ENCODE data around the gene SDF4. TPM values are rescaled to one million over a fixed set of nuclear protein-coding genes. Genes with fewer than 3 reads are reported as not detected.
"Not testable (repeated sequence)": the region's sequence is repeated elsewhere in the genome, so short reads cannot be mapped to it uniquely, and the experiment has no call there.

SDF4 gene
- total RNA-seq, 2 experiments from 2014 or later = 142 to 147 TPM

DNA sequence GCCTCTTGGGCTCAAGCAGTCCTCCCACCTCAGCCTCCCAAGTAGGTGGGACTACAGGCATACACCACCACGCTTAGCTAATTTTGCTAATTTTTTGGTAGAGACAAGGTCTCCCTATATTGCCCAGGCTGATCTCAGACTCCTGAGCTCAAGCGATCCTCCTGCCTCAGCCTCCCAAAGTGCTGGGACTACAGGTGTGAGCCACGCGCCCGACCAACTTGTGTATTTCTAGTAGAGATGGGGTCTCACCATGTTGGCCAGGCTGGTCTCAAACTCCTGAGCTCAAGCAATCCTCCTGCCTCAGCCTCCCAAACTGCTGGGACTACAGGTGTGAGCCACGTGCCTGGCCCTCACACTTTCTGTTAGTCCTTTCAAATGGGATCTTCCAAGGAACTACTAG lies 36.1 kb downstream of the SDF4 start:
- CTCF ChIA-PET = interaction anchor here (0.7 to 1.5 kb wide), 2 partner anchors 33 to 79 kb away, joined by 3 to 4 read pairs; no protein-coding TSS in a partner anchor
- POLR2A ChIA-PET = not testable (repeated sequence)

DNA sequence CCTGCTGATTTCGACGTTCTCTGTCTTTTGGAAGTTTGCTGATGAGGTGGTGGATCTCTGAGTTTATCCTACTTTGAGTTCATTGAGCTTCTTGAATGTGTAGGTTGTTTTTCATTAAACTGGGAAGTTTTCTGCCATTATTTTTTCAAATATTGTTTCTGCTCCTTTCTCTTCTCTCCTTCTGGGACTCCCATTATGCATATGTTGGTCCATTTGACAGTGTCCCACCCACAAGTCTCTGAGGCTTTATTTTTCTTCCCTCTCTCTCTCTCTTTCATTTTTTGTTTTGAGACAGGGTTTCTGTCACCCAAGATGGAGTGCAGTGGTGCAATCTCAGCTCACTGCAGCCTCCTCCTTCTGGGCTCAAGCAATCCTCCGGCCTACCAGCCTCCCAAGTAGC lies 37.1 kb downstream of the SDF4 start:
- CTCF ChIA-PET = no interaction called here
- POLR2A ChIA-PET = no interaction called here

DNA sequence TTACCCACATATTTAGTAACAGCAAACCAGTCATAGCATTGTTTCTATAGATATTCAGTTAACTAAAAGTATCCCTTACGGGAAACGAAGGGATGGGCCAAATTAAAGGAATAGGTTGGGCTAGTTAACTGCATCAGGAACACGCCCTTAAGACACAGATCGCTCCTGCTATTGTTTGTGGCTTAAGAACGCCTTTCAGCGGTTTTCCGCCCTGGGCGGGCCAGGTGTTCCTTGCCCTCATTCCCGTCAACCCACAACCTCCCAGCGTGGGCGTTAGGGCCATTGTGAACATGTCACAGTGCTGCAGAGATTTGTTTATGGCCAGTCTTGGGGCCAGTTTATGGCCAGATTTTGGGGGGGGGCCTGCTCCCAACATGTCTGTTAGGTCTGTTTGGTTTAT lies 40.1 kb downstream of the SDF4 start:
- CTCF ChIA-PET = no interaction called here
- POLR2A ChIA-PET = no interaction called here

GRCh38 chr1:1189111-1189510 lies 42.7 kb downstream of the SDF4 start:
- POLR2A ChIA-PET = no interaction called here
- CTCF ChIA-PET = interaction anchor here (1.2 kb wide), 1 partner anchor 67 kb away, joined by 4 read pairs; no protein-coding TSS in a partner anchor

DNA sequence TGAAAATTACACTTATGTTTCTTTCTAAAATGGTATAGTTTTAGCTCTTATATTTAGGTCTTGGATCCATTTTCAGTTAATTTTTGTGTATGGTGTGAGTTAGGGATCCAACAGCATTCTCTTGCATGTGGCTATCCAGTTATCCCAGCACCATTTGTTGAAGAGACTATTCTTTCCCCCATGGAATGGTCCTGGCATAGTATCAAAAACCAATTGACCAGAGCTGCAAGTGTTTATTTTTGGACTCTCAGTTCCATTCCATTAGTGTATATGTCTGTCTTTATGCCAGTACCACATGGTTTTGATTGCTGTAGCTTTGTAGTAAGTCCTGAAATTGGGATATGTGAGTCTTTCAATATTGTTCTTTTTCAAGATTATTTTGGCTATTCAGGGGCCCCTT lies 43.9 kb downstream of the SDF4 start:
- CTCF ChIA-PET = interaction anchor here (0.7 to 1.2 kb wide), 2 partner anchors 63 to 66 kb away, joined by 3 to 4 read pairs; no protein-coding TSS in a partner anchor
- POLR2A ChIA-PET = interaction anchor here (0.7 kb wide), 1 partner anchor 25 kb away, joined by 4 read pairs; no protein-coding TSS in a partner anchor

DNA sequence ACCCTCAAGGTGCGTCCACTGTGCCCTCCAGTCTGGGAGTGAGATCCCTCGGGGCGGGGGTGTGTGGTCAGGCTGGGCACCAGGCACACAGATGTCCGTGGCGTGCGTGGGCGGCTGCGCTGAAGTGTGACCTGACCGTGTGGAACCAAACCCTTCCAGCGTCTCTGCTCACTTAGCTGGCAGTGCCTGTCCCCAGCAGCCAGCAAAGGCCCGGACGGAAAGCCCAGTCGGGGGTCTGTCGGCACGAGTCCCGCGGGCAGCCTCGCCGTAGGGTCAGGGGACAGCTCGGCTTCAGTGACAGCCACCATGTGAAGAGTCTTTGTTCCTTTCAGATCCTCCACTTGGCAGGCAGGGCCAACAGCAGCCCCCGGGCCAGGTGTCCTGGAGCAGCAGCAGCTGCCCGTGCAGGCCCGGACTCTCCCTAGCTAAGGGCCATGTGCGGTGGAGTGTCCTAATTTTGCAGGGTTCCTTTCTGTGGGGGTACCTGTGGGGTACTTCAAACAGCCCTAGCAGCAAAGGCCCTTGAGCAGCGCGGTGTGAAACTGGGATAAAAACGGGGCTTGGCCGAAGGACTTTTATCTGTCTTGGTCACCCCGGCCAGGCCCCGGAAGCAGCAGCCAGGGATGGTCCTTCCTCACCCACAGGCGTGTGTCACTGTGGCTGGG lies 46.6 kb downstream of the SDF4 start:
- ChIA-PET POLR2A (no interaction called here), CTCF (interaction anchor here (1.2 kb wide), 1 partner anchor 20 kb away, joined by 3 read pairs; no protein-coding TSS in a partner anchor)

- ChIA-PET CTCF (no interaction called here), POLR2A (no interaction called here)
These were observed 47.7 kb downstream of the SDF4 start for GRCh38 chr1:1183833-1184775.

GRCh38 chr1:1183221-1183747 lies 48.5 kb downstream of the SDF4 start:
- ChIA-PET POLR2A (no interaction called here), CTCF (no interaction called here)

DNA sequence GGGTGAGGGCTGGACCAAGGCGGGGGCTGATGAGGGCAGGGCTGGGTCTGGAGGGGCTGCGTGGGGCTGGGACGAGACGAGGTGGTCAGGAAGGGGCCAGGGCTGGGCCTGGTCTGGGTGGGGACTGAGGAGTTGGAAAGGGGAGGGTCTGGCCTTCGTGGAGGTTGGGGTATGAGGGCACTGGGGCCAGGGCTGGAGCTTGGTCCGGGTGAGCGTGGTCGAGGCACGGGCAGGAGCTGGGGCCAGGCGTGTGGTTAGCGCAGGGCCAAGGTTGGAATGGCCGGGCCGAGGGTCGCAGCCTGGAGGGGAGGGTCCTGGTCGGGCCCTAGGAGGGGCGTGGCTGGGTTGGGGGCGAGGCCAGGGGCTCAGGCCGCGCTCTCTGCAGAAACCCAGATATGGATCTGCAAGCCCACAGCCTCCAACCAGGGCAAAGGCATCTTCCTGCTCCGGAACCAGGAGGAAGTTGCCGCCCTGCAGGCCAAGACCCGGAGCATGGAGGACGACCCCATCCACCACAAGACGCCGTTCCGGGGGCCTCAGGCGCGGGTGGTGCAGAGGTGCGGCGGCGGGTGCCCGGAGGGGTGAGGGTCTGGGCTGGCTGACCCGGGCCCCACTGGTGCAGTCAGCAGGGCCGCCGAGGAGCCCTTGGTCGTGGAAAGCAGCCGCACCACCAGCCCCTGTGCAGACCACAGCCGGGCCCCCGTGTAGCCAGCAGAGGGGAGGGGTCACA lies 49.1 kb downstream of the SDF4 start:
- CTCF ChIA-PET = no interaction called here
- POLR2A ChIA-PET = no interaction called here

DNA sequence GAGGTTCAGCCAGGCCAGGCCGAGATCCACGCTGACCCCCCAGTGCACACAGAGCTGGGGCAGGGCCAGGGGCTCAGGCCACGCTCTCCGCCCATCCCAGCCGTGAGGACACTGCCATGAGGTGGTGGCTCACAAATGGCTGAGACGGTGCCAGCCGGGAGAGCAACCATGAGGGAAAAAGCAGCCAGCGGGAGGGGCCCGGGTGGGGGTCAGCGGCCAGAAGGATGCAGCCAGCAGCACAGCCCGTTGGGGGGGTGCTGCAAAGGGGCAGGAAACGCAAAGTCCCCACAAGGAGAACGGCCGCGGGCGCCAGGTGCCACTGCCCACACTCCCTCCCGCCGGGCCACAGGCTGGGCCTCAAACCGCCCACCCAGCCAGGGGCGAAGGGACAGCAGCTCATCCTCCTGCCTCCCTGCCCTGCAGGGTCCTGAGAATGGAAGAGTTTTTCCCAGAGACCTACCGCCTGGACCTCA lies 49.8 kb downstream of the SDF4 start:
- POLR2A ChIA-PET = no interaction called here
- CTCF ChIA-PET = no interaction called here

GRCh38 chr1:1181129-1181937 lies 50.5 kb downstream of the SDF4 start:
- POLR2A ChIA-PET = no interaction called here
- CTCF ChIA-PET = no interaction called here

DNA sequence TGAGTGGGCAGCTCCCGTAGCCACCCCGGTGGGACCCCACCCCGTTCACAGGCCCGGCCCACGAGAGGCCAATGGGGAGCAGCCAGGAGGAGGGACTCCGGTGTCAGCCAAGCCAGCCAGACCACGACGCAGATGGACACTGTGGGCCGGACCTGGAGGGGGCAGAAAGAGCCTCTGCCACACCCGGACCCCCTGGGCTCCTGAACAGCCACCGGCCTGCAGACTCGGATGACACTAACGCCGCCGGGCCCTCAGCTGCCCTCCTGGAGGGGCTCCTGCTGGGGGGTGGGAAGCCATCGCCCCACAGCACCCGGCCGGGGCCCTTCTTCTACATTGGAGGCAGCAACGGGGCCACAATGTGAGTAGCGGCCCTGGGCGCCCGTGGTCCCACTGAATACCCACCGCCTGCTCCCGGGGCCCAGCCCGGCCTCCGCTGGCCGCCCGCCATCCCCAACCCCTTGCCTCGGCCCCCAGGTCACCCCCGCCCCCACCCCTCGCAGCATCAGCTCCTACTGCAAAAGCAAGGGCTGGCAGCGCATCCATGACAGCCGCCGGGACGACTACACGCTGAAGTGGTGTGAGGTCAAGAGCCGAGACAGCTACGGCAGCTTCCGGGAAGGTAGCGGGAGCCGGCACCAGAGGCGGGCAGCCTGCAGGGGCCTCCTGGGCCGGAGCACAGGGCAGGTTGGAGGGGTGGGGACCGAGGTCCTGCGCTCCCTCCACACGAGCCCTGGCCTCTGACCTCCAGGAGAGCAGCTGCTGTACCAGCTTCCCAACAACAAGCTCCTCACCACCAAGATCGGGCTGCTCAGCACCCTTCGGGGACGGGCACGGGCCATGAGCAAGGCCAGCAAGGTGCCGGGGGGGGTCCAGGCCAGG lies 51.6 kb downstream of the SDF4 start:
- POLR2A ChIA-PET = no interaction called here
- CTCF ChIA-PET = no interaction called here

DNA sequence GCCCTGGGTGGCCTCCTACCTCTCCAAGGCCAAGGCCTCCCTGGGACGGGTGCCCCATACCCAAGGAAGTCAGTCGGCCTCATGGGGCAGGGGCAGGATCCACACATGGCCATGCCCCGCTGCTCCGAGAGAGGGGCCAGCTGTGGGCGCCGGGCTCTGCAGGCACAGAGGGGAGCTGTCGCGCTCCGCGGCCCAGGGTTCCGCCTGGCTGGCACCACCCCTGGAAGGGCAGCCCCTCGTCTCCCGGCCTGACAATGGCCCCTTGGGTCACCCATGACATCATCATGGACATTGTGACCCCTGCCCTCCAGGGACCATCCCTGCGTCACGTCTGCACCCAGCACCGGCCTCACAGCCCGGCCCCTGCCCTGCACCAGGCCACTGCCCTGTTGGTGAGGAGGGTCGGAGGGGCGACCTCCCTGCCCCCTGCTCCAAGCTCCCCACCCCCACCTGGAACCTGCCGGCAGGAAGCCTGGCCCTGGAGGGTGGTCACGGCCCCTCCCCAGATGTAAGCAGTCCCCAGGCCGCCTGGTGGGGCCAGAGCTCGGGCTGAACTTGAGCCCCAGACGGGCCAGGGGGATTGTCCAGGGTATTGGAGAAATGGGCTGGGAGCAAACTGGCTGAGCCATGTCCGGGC lies 52.3 kb downstream of the SDF4 start:
- ChIA-PET POLR2A (no interaction called here), CTCF (no interaction called here)

DNA sequence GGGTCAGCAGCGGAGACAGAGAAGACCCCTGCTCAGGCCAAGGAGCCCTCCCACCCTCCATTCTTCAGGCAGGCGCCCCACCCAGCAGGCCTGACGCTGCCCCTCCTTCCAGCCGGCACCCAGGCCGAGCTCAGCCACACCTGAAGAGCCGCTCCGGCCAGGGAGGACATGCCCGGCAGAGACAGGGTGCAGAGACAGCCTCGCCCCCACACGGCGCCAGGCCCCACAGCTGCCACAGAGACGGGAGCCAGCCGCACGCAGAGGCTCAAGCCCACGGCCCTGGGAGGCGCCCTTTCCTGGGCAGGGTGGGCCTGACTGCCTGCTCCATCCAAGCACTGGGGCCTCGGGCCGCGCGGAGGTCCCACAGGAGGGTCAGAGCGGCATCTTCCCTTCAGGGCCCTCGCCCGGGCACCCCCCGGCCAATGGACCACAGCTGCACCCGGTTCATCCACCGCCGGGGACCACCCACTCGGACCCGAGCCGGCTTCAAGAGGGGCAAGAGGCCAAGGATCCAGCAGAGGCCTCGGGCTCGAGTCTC lies 52.9 kb downstream of the SDF4 start:
- ChIA-PET POLR2A (no interaction called here), CTCF (no interaction called here)

- POLR2A ChIA-PET = no interaction called here
These were observed 54.2 kb downstream of the SDF4 start for GRCh38 chr1:1177452-1178206.

DNA sequence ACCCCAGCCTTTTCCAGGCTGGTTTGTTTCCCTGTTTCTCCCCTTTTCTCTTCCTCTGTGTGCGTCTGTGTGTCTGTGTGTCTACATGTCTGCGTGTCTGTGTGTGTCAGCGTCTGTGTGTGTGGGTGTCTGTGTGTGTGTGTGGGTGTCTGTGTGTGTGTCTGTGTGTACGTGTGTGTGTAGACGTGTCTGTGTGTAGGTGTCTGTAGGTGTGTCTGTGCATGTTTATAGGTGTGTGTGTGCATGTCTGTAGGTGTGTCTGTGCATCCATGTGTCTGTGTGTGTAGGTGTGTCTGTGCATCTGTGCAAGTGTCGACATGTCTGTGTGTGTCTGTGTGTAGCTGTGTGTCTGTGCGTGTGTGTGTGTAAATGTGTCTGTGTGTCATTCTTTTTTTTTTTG lies 54.9 kb downstream of the SDF4 start:
- CTCF ChIA-PET = no interaction called here
- POLR2A ChIA-PET = no interaction called here

More at GRCh38 chr1:1177452-1178206, 54.2 kb downstream of the SDF4 start:
- CTCF ChIA-PET = no interaction called here

All from activated CD8-positive, alpha-beta memory T cell treated with anti-CD3 and anti-CD28 coated beads for 36 hours (primary cell).